ENCODE data around the gene MAEL.

The MAEL gene

GRCh38 chr1:167003711-167004110 lies 14.6 kb downstream of the MAEL start:
- no peak overlapping the region for H3K9ac ChIP-seq (ENCODE audit: low read length)
- H3K4me2 ChIP-seq (ENCODE audit: low read length) = no peak overlapping the region
- H2AFZ ChIP-seq (ENCODE audit: low read length) = no peak overlapping the region
- no peaks in the 10 kb centered on the region for H4K20me1 ChIP-seq (ENCODE audit: insufficient read depth, low read length)
- no peaks in the 10 kb centered on the region for H3F3A ChIP-seq (ENCODE audit: insufficient read depth, low read length)
- H3K9me3 ChIP-seq (ENCODE audit: low read length) = no peaks in the 10 kb centered on the region
- no peak overlapping the region for H3K4me3 ChIP-seq (ENCODE audit: low read depth, low read length, poor library complexity, severe bottlenecking)
- H3K79me2 ChIP-seq (ENCODE audit: insufficient read depth, low read length) = no peaks in the 10 kb centered on the region
- no peak overlapping the region for H3K27ac ChIP-seq (ENCODE audit: low read depth, low read length, poor library complexity, severe bottlenecking)
- TF ChIP-seq EZH2 (IDR thresholded peaks at IDR 0.05; ENCODE audit: borderline replicate concordance, low read length) = no peak
- TF ChIP-seq, protein P1, sequence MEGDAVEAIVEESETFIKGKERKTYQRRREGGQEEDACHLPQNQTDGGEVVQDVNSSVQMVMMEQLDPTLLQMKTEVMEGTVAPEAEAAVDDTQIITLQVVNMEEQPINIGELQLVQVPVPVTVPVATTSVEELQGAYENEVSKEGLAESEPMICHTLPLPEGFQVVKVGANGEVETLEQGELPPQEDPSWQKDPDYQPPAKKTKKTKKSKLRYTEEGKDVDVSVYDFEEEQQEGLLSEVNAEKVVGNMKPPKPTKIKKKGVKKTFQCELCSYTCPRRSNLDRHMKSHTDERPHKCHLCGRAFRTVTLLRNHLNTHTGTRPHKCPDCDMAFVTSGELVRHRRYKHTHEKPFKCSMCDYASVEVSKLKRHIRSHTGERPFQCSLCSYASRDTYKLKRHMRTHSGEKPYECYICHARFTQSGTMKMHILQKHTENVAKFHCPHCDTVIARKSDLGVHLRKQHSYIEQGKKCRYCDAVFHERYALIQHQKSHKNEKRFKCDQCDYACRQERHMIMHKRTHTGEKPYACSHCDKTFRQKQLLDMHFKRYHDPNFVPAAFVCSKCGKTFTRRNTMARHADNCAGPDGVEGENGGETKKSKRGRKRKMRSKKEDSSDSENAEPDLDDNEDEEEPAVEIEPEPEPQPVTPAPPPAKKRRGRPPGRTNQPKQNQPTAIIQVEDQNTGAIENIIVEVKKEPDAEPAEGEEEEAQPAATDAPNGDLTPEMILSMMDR (IDR thresholded peaks at IDR 0.05; ENCODE audit: low read length) = no peak
- no peaks in the 10 kb centered on the region for H3K27me3 ChIP-seq (ENCODE audit: insufficient read depth, low read length)
- no peaks in the 10 kb centered on the region for H3K9me2 ChIP-seq (ENCODE audit: low read depth, low read length)
- H3K36me3 ChIP-seq (ENCODE audit: insufficient read depth, low read length) = no peaks in the 10 kb centered on the region
- no peaks in the 10 kb centered on the region for H3K4me1 ChIP-seq (ENCODE audit: insufficient read depth, low read length, severe bottlenecking)

- Histone ChIP-seq H3K36me3 (ENCODE audit: insufficient read depth, low read length) (no peaks in the 10 kb centered on the region), H3K4me3 (ENCODE audit: low read depth, low read length, poor library complexity, severe bottlenecking) (no peak overlapping the region), H4K20me1 (ENCODE audit: insufficient read depth, low read length) (no peaks in the 10 kb centered on the region), H3K4me1 (ENCODE audit: insufficient read depth, low read length, severe bottlenecking) (no peaks in the 10 kb centered on the region), H3K9ac (ENCODE audit: low read length) (no peak overlapping the region), H3K79me2 (ENCODE audit: insufficient read depth, low read length) (no peaks in the 10 kb centered on the region), H3K27ac (ENCODE audit: low read depth, low read length, poor library complexity, severe bottlenecking) (no peak overlapping the region), H3K9me2 (ENCODE audit: low read depth, low read length) (no peaks in the 10 kb centered on the region), H3F3A (ENCODE audit: insufficient read depth, low read length) (no peaks in the 10 kb centered on the region), H3K9me3 (ENCODE audit: low read length) (no peaks in the 10 kb centered on the region), H2AFZ (ENCODE audit: low read length) (no peak overlapping the region), H3K27me3 (ENCODE audit: insufficient read depth, low read length) (no peaks in the 10 kb centered on the region; the same call in 1 of the 2 replicates), H3K4me2 (ENCODE audit: low read length) (no peak overlapping the region)
- TF ChIP-seq, protein P1 (IDR thresholded peaks at IDR 0.05; ENCODE audit: low read length) = no peak
- no peak for TF ChIP-seq EZH2 (IDR thresholded peaks at IDR 0.05; ENCODE audit: borderline replicate concordance, low read length)
Measured at GRCh38 chr1:167011560-167012191, 22.6 kb downstream of the MAEL start.

DNA sequence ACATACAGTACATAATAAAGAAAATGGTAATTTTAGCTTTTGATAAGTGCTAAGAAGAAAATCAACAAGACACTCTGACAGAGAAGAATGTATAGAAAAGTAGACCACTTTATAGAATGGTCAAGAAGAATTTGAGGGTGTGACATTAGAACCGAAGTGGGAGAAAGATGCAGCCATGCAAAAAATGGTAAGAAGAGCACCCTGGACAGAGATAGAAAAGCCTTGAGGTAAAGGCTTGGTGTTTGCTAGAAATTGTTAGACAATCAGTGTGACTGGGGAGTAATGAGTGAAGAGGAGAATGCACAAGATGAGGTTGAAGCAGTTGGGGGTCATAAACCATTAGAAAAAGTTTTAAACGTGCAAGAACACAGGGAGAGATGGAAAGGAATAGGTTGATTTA lies 23.5 kb downstream of the MAEL start:
- Histone ChIP-seq H3K9me2 (ENCODE audit: low read depth, low read length) (no peaks in the 10 kb centered on the region), H3K36me3 (ENCODE audit: insufficient read depth, low read length) (no peaks in the 10 kb centered on the region), H3K9me3 (ENCODE audit: low read length) (no peaks in the 10 kb centered on the region), H3K4me3 (ENCODE audit: low read depth, low read length, poor library complexity, severe bottlenecking) (no peak overlapping the region), H3K9ac (ENCODE audit: low read length) (no peak overlapping the region), H3K27ac (ENCODE audit: low read depth, low read length, poor library complexity, severe bottlenecking) (no peak overlapping the region), H3K4me2 (ENCODE audit: low read length) (no peak overlapping the region), H3K27me3 (ENCODE audit: insufficient read depth, low read length) (no peaks in the 10 kb centered on the region; the same call in 1 of the 2 replicates), H3K4me1 (ENCODE audit: insufficient read depth, low read length, severe bottlenecking) (no peaks in the 10 kb centered on the region), H3F3A (ENCODE audit: insufficient read depth, low read length) (no peaks in the 10 kb centered on the region), H4K20me1 (ENCODE audit: insufficient read depth, low read length) (no peaks in the 10 kb centered on the region), H3K79me2 (ENCODE audit: insufficient read depth, low read length) (no peaks in the 10 kb centered on the region), H2AFZ (ENCODE audit: low read length) (no peak overlapping the region)
- TF ChIP-seq EZH2 (IDR thresholded peaks at IDR 0.05; ENCODE audit: borderline replicate concordance, low read length) = no peak
- TF ChIP-seq, protein P1 (IDR thresholded peaks at IDR 0.05; ENCODE audit: low read length) = no peak

All from OCI-LY1 (cell line).